NT2/D1 (cell line): ENCODE data around the gene KIF13A.

Source experiments
- DNase-seq: peaks from one replicate; pipeline ENCODE4 v3.0.0-alpha.2; 2011; ENCODE audit warnings: low read depth, low spot score
- H3K27me3 ChIP-seq: 2 replicates; pipeline ENCODE4 v1.6.0; 2011; ENCODE audit warnings: mild to moderate bottlenecking; ENCODE audit not compliant: insufficient read length, insufficient read depth
- H3K36me3 ChIP-seq: 2 replicates; pipeline ENCODE4 v1.6.1; 2011; ENCODE audit warnings: mild to moderate bottlenecking, low read length, mixed read lengths; ENCODE audit not compliant: insufficient read depth, insufficient read length
- H3K4me1 ChIP-seq: 2 replicates; pipeline ENCODE4 v1.5.1; 2011; ENCODE audit not compliant: insufficient read depth, insufficient read length
- H3K4me3 ChIP-seq: 2 replicates; pipeline ENCODE4 v1.5.1; 2011; ENCODE audit warnings: low read depth; ENCODE audit not compliant: insufficient read length
- H3K9ac ChIP-seq: 2 replicates; pipeline ENCODE4 v1.6.0; 2011; ENCODE audit warnings: low read depth; ENCODE audit not compliant: insufficient read length
- H3K9me3 ChIP-seq: 2 replicates; pipeline ENCODE4 v1.5.1; 2011; ENCODE audit warnings: mild to moderate bottlenecking, low read length; ENCODE audit not compliant: insufficient read depth
- SUZ12 ChIP-seq: IDR thresholded peaks from 2 replicates; pipeline ENCODE4 v1.6.1; 2011; ENCODE audit not compliant: insufficient read length, insufficient read depth; ENCODE audit errors: extremely low read depth
- YY1 ChIP-seq: IDR thresholded peaks from 2 replicates; pipeline ENCODE4 v1.6.1; 2011; ENCODE audit not compliant: insufficient read length, insufficient read depth
- ZNF274 ChIP-seq: IDR thresholded peaks from 2 replicates; pipeline ENCODE4 v1.6.1; 2011; ENCODE audit warnings: mild to moderate bottlenecking, low read depth, low read length

Gene KIF13A

DNA sequence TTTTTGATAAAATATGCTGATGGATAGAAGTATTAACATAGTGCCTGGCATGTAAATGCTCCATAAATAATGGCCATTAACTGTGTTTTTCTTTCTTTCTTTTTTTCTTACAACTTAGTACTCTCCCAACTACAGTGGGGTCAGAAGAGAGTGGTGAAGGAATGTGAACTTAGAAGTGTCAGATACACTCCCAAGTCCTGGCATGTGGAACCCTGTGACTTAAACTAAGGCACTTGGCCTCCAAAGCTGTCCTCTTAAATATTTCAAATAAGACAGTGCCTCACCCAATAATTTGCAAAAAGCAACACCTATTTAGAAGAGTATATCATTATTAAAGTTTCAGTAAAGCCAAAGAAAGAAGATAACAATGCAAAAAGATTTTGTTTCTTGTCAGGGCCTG lies 151.7 kb downstream of the KIF13A start:
- no peaks in the 10 kb centered on the region for H3K4me1 ChIP-seq
- TF ChIP-seq SUZ12 (no peak), YY1 (no peak)
- no peaks in the 10 kb centered on the region for H3K9me3 ChIP-seq
- H3K27me3 ChIP-seq = no peaks in the 10 kb centered on the region
- H3K36me3 ChIP-seq = peaks cover 20% of the 10 kb centered on the region
- no peak for DNase-seq
- H3K9ac ChIP-seq = no peak overlapping the region
- no peak overlapping the region for H3K4me3 ChIP-seq

DNA sequence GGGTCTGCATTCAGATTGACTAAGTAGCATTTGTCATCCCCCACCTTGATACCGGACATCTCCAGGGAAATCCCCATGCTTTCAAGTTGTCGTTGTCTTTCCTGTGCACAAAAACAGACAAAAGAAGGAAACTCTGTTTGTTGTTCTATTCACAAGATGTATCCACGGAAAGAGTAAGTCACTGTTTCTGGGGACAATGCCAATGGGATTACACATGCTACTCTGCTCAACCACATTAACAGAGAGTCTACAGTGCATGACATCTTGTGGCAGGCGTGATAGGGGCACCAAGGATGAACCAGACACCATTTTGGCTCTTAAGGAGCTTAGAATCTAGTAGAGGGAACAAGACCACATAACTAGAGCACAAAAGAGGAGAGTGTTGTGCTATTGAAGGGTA lies 156.3 kb downstream of the KIF13A start:
- Histone ChIP-seq H3K27me3 (no peaks in the 10 kb centered on the region), H3K9me3 (no peaks in the 10 kb centered on the region), H3K4me1 (no peaks in the 10 kb centered on the region), H3K36me3 (peaks cover 33% of the 10 kb centered on the region), H3K9ac (no peak overlapping the region), H3K4me3 (no peak overlapping the region)
- TF ChIP-seq ZNF274 (no peak), YY1 (no peak), SUZ12 (no peak)
- no peak for DNase-seq

GRCh38 chr6:17829905-17830304 lies 157.5 kb downstream of the KIF13A start:
- TF ChIP-seq YY1 (no peak), ZNF274 (no peak), SUZ12 (no peak)
- H3K36me3 ChIP-seq = peaks cover 45% of the 10 kb centered on the region

DNA sequence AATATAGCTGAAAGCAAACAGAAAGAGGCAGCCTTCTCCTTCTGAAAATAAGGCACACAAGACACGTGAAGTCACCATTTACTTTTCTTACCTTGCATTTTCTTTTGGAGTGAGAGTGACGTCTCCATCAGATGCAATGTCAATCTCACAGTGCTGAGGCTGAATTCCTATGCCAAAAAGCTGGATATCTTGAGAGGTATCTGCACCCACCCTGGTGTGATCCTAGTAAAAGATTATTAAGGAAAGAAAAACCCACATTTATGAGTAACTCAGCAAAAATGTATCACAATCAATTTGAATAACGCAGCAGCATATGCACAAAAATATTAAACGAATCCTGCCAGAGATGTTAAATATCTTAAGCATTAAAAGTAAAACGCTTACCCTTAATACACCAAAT lies 159.3 kb downstream of the KIF13A start:
- no peak for DNase-seq
- no peaks in the 10 kb centered on the region for H3K4me1 ChIP-seq
- no peak overlapping the region for H3K4me3 ChIP-seq
- H3K27me3 ChIP-seq = no peaks in the 10 kb centered on the region
- TF ChIP-seq YY1 (no peak), SUZ12 (no peak), ZNF274 (no peak)
- no peak overlapping the region for H3K9ac ChIP-seq
- peaks cover 45% of the 10 kb centered on the region for H3K36me3 ChIP-seq
- no peaks in the 10 kb centered on the region for H3K9me3 ChIP-seq

More at GRCh38 chr6:17829905-17830304, 157.5 kb downstream of the KIF13A start:
- Histone ChIP-seq H3K9ac (no peak overlapping the region), H3K9me3 (no peaks in the 10 kb centered on the region), H3K27me3 (no peaks in the 10 kb centered on the region), H3K4me3 (no peak overlapping the region), H3K4me1 (no peaks in the 10 kb centered on the region)
- DNase-seq = no peak

GRCh38 chr6:17826301-17826700 lies 161.1 kb downstream of the KIF13A start:
- Histone ChIP-seq H3K9me3 (no peaks in the 10 kb centered on the region), H3K4me3 (no peak overlapping the region), H3K36me3 (peaks cover 45% of the 10 kb centered on the region), H3K9ac (no peak overlapping the region), H3K4me1 (no peaks in the 10 kb centered on the region), H3K27me3 (no peaks in the 10 kb centered on the region)
- DNase-seq = no peak
- TF ChIP-seq ZNF274 = no peak
- no peak for TF ChIP-seq YY1
- TF ChIP-seq SUZ12 = no peak

DNA sequence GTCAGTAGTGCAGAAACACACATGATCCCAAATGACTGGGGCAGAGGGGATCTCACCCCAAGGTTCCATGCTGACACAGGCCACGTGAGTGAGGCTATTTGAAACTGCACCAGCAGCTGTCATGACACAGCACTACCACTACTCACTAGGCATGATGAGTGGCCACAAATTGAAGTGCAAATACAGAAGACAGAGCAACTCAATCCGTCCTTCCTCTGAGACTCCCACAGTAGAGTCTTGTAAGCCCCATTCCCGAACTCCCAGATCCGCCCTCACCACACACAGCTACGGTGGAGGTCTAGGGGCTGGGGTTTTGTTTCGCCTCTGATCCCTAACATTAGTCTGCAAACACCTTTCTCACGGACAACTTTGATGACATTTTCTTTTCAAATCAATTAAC lies 167.4 kb downstream of the KIF13A start:
- no peak for TF ChIP-seq YY1
- TF ChIP-seq SUZ12 = no peak
- no peak for TF ChIP-seq ZNF274
- Histone ChIP-seq H3K9ac (no peak overlapping the region), H3K27me3 (no peaks in the 10 kb centered on the region), H3K4me1 (no peaks in the 10 kb centered on the region), H3K4me3 (no peak overlapping the region), H3K36me3 (peaks cover 12% of the 10 kb centered on the region), H3K9me3 (no peaks in the 10 kb centered on the region)
- DNase-seq = no peak

- Histone ChIP-seq H3K4me1 (no peaks in the 10 kb centered on the region), H3K9me3 (no peaks in the 10 kb centered on the region), H3K36me3 (peaks cover 13% of the 10 kb centered on the region), H3K4me3 (no peak overlapping the region), H3K27me3 (no peaks in the 10 kb centered on the region), H3K9ac (no peak overlapping the region)
- DNase-seq = no peak
- no peak for TF ChIP-seq YY1
- no peak for TF ChIP-seq SUZ12
- no peak for TF ChIP-seq ZNF274
Observed at GRCh38 chr6:17817763-17818162, 169.7 kb downstream of the KIF13A start.
